SK-N-SH (cell line): ENCODE results near the gene CAPN10. TPM values are rescaled to one million over a fixed set of nuclear protein-coding genes. Genes with fewer than 3 reads are reported as not detected.
A peak's percentile ranks its signal among the peaks of the same experiment; 100 is the strongest.

Experiments
- CTCF ChIA-PET: fragments of 300-600, 350-600 bp; formaldehyde crosslinking; extraction: SDS; loops from one replicate; lab custom pipeline; 2021; lab: Yijun Ruan, JAX
- POLR2A ChIA-PET: fragments of 350-600 bp; sonication (Branson Sonifier 250); formaldehyde crosslinking; extraction: SDS; loops from one replicate; lab custom pipeline; 2020; ENCODE audit warnings: antibody characterized with exemption, inconsistent platforms; lab: Yijun Ruan, JAX
- DNase-seq: peaks from one replicate; pipeline ENCODE4 v3.0.0; 2012
- H2AFZ ChIP-seq: fragments of 200-600 bp; sonication (generic); 2 replicates; pipeline ENCODE4 v1.8.1; 2016; ENCODE audit warnings: antibody characterized with exemption, mild to moderate bottlenecking, low read depth
- H3F3A ChIP-seq: fragments of 200-600 bp; sonication (generic); replicated peaks from 2 replicates; pipeline ENCODE3; 2016; ENCODE audit warnings: antibody characterized with exemption, mild to moderate bottlenecking; ENCODE audit not compliant: insufficient read depth
- H3K27ac ChIP-seq, 2 experiments: fragments of 200-500 bp in 1 of 2; fragments of 200-600 bp in 1 of 2; sonication (Bioruptor generic) in 1 of 2; sonication (generic), shearing (Covaris generic) in 1 of 2; 2 replicates each; pipeline versions ENCODE4 v1.5.1 to v1.6.1; 2014 to 2016; ENCODE audit warnings: low read depth in 2 of 2, inconsistent platforms in 1 of 2, low read length in 1 of 2, mild to moderate bottlenecking in 1 of 2, mixed read lengths in 1 of 2
- H3K27me3 ChIP-seq: fragments of 200-600 bp; sonication (generic), shearing (Covaris generic); 2 replicates; pipeline ENCODE4 v1.6.1; 2016; ENCODE audit warnings: mixed run types; ENCODE audit not compliant: insufficient read depth
- H3K36me3 ChIP-seq, 2 experiments: fragments of 200-500 bp in 1 of 2; fragments of 200-600 bp in 1 of 2; sonication (Bioruptor generic) in 1 of 2; sonication (generic) in 1 of 2; replicated peaks in 1 of 2; 2 replicates each; pipeline versions ENCODE3 to v1.5.1; 2014 to 2016; ENCODE audit warnings: low read length in 1 of 2, mild to moderate bottlenecking in 1 of 2; ENCODE audit not compliant: insufficient read depth in 2 of 2, control insufficient read depth in 1 of 2
- H3K4me1 ChIP-seq, 2 experiments: fragments of 200-500 bp in 1 of 2; fragments of 200-600 bp in 1 of 2; sonication (Bioruptor generic) in 1 of 2; sonication (generic), shearing (Covaris generic) in 1 of 2; 2 replicates each; pipeline versions ENCODE4 v1.5.1 to v1.6.1; 2014 to 2016; ENCODE audit warnings: low read depth in 1 of 2, low read length in 1 of 2, mixed run types in 1 of 2; ENCODE audit not compliant: insufficient read depth in 2 of 2, control insufficient read depth in 1 of 2
- H3K4me2 ChIP-seq: fragments of 200-600 bp; sonication (generic), shearing (Covaris generic); 2 replicates; pipeline ENCODE4 v1.6.1; 2017; ENCODE audit warnings: mixed run types
- H3K4me3 ChIP-seq, 2 experiments: fragments of 200-500 bp in 1 of 2; fragments of 200-600 bp in 1 of 2; sonication (Bioruptor generic) in 1 of 2; sonication (generic), shearing (Covaris generic) in 1 of 2; 2 replicates each; pipeline versions ENCODE4 v1.5.1 to v1.8.1; 2014 to 2016; ENCODE audit warnings: low read depth in 2 of 2, inconsistent platforms in 1 of 2, low read length in 1 of 2, mild to moderate bottlenecking in 1 of 2, mixed read lengths in 1 of 2, moderate library complexity in 1 of 2
- H3K79me2 ChIP-seq: fragments of 200-600 bp; sonication (generic); 2 replicates; pipeline ENCODE4 v1.8.1; 2017; ENCODE audit warnings: mild to moderate bottlenecking; ENCODE audit not compliant: insufficient read depth
- H3K9ac ChIP-seq: fragments of 200-600 bp; sonication (generic); 2 replicates; pipeline ENCODE4 v1.6.1; 2017; ENCODE audit warnings: mixed run types
- H3K9me2 ChIP-seq: fragments of 200-600 bp; sonication (generic); 2 replicates; pipeline ENCODE4 v1.6.1; 2017; ENCODE audit warnings: mixed run types
- H3K9me3 ChIP-seq: fragments of 200-600 bp; sonication (generic); 2 replicates; pipeline ENCODE4 v1.6.1; 2017; ENCODE audit warnings: mixed run types, mild to moderate bottlenecking, moderate library complexity
- H4K20me1 ChIP-seq: fragments of 200-600 bp; sonication (generic); 2 replicates; pipeline ENCODE4 v1.6.1; 2017; ENCODE audit warnings: mild to moderate bottlenecking, mixed run types; ENCODE audit not compliant: insufficient read depth
- CHD2 ChIP-seq: fragments of 150-350 bp; IDR thresholded peaks from 2 replicates; pipeline ENCODE4 v1.6.1; 2018; ENCODE audit warnings: low read length; ENCODE audit not compliant: partially characterized antibody
- GATA2 ChIP-seq: sonication (generic); formaldehyde crosslinking; IDR thresholded peaks from 2 replicates; pipeline ENCODE4 v1.5.0; 2020; ENCODE audit warnings: mild to moderate bottlenecking, missing genetic modification reagents
- MEF2A ChIP-seq: IDR thresholded peaks from 2 replicates; pipeline ENCODE4 v1.4.0; 2012; ENCODE audit warnings: low read depth, borderline replicate concordance
- NFIC ChIP-seq: IDR thresholded peaks from 2 replicates; pipeline ENCODE4 v1.4.0; 2012; ENCODE audit warnings: borderline replicate concordance
- RFX5 ChIP-seq: IDR thresholded peaks from 2 replicates; pipeline ENCODE4 v1.6.1; 2012; ENCODE audit warnings: mild to moderate bottlenecking, improper control_type of control experiment, low read length
- SIN3A ChIP-seq: IDR thresholded peaks from 2 replicates; pipeline ENCODE4 v1.6.1; 2012; ENCODE audit warnings: low read depth, mild to moderate bottlenecking, low read length, moderate library complexity, borderline replicate concordance
- SMC3 ChIP-seq: IDR thresholded peaks from 2 replicates; pipeline ENCODE4 v1.6.1; 2012; ENCODE audit warnings: low read depth, low read length, improper control_type of control experiment
- YY1 ChIP-seq: IDR thresholded peaks from 2 replicates; pipeline ENCODE4 v1.4.0; 2012; ENCODE audit warnings: low read depth, mild to moderate bottlenecking
- WGBS: methylation state at CpG from one replicate; pipeline ENCODE4 v1.1.6; 2017; ENCODE audit warnings: low lambda C conversion rate; 5-methylcytosine and 5-hydroxymethylcytosine counted together
- polyA plus RNA-seq, 3 experiments: library from polyadenylated mRNA; depleted of rRNA; stranded (reverse); fragments of >200 nt; gene quantifications; 2 replicates each; pipeline ENCODE4 v1.2.3, GENCODE V29; 2012
- TF ChIP-seq, protein P1 (sequence below): IDR thresholded peaks from 2 replicates; pipeline ENCODE4 v1.6.1; 2012; ENCODE audit warnings: mild to moderate bottlenecking, low read depth, low read length, moderate library complexity
- TF ChIP-seq, protein P2 (sequence below): IDR thresholded peaks from 2 replicates; pipeline ENCODE4 v1.4.0; 2012; ENCODE audit warnings: low read depth, borderline replicate concordance
- TF ChIP-seq, protein P3 (sequence below): fragments of 200-600 bp; sonication (generic); IDR thresholded peaks from 2 replicates; pipeline ENCODE4 v1.6.1; 2017; ENCODE audit warnings: antibody characterized with exemption, mild to moderate bottlenecking, moderate library complexity
- TF ChIP-seq, protein P4 (sequence below): IDR thresholded peaks from 2 replicates; pipeline ENCODE4 v1.4.0; 2012; ENCODE audit warnings: low read depth

Gene CAPN10
- polyA plus RNA-seq, 1 of the 3 experiments (the other 2 are of a cell fraction): 24.0 TPM

DNA sequence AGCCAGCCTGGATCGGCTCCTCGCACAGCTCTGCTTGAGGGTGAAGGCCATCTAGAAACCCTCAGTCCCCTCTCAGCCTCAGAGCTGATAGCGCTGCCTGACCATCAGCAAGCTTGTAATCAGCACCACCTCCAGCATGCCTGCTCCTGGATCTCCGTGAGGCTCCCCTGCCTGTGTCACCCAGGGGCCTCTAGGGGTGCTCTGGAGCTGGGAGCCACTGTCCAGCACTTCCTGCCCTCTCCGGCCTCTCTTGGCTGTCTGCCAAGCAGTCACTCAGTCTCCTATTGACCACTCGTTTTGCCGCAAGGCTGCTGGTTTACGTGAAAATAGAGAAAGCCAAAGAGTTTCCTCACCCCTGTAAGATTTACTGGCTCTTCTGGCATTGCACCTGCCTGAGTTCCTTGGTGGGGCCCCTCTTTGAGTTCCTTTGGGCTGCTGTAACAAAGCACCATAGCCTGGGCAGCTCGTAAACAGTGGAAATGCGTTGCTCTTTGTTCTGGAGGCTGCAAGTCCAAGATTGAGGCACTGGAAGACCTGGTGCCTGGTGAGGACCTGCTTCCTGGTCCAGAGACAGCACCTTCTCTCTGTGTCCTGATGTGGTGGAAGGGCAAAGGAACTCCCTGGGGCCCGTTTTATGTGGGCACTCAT, 17.9 kb downstream of the CAPN10 start (continued):
- TF ChIP-seq, protein P1, sequence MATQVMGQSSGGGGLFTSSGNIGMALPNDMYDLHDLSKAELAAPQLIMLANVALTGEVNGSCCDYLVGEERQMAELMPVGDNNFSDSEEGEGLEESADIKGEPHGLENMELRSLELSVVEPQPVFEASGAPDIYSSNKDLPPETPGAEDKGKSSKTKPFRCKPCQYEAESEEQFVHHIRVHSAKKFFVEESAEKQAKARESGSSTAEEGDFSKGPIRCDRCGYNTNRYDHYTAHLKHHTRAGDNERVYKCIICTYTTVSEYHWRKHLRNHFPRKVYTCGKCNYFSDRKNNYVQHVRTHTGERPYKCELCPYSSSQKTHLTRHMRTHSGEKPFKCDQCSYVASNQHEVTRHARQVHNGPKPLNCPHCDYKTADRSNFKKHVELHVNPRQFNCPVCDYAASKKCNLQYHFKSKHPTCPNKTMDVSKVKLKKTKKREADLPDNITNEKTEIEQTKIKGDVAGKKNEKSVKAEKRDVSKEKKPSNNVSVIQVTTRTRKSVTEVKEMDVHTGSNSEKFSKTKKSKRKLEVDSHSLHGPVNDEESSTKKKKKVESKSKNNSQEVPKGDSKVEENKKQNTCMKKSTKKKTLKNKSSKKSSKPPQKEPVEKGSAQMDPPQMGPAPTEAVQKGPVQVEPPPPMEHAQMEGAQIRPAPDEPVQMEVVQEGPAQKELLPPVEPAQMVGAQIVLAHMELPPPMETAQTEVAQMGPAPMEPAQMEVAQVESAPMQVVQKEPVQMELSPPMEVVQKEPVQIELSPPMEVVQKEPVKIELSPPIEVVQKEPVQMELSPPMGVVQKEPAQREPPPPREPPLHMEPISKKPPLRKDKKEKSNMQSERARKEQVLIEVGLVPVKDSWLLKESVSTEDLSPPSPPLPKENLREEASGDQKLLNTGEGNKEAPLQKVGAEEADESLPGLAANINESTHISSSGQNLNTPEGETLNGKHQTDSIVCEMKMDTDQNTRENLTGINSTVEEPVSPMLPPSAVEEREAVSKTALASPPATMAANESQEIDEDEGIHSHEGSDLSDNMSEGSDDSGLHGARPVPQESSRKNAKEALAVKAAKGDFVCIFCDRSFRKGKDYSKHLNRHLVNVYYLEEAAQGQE: peak; percentile 88
- TF ChIP-seq NFIC: peak; percentile 88

DNA sequence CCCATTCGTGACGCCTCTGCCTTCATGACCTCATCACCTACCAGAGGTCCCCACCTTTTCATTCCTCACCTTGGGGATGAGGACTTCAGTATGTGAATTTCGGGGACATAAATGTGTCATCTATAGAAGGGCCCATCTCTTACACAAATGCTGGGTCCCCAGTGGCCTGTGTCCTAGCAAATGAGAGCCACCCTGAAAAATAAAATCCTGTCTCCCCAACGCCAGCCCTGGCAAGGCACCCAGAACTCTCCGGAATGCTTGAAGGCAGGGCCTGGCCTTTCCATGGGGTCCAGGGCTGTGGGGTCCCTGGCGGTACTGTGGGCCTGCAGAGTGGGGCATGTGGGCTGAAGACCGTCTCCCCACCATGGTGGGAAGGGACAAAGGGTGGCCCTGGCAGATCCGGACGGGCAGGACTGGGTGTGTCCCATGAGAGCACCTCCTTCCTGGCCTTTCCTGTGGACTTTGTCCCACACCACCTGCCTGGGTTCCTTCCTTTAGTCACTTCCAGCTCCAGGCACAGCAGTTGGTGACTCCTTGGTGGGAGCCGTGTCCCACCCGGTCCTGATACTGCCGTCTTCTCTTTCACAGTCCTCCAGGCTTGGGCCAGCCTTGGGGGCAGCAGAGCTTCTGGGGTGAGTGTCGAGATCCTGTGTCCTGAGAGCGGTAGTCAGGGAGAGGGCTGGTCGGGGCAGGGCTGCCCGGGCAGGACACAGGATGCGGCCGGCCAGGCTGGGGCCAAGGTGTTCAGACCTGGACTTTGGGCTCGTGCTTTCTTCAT, 18.6 kb downstream of the CAPN10 start:
- CTCF ChIA-PET: interaction anchor here (1.0 to 3.6 kb wide), 10 partner anchors 8 to 136 kb away, joined by 3 to 15 read pairs (median 5); no protein-coding TSS in a partner anchor
- H3K4me2 ChIP-seq: no peak overlapping the region
- WGBS: 92% methylated on average over 14 of the region's 19 CpGs
- no peaks in the 10 kb centered on the region for H3K27me3 ChIP-seq
- POLR2A ChIA-PET: interaction anchor here (1.1 kb wide), 1 partner anchor 19 kb away, joined by 4 read pairs; the partner anchor contains the start of gene CAPN10
- peak overlapping the region in 1 of 2 experiments; percentile 83; a peak in 2 of 4 replicates for H3K27ac ChIP-seq
- H4K20me1 ChIP-seq: no peaks in the 10 kb centered on the region
- DNase-seq: no peak
- H3K9me3 ChIP-seq: no peaks in the 10 kb centered on the region
- peaks cover 0 to 15% of the 10 kb centered on the region in 2 experiments; a peak in 1 of 4 replicates for H3K4me1 ChIP-seq
- H3K9me2 ChIP-seq: no peaks in the 10 kb centered on the region
- H3K36me3 ChIP-seq: peaks cover 0 to 2% of the 10 kb centered on the region in 2 experiments
- no peaks in the 10 kb centered on the region for H3K79me2 ChIP-seq
- H2AFZ ChIP-seq: no peak overlapping the region
- no peak overlapping the region for H3K9ac ChIP-seq
- H3F3A ChIP-seq: no peaks in the 10 kb centered on the region
- TF ChIP-seq SIN3A: no peak
- TF ChIP-seq CHD2: no peak
- TF ChIP-seq, protein P2, sequence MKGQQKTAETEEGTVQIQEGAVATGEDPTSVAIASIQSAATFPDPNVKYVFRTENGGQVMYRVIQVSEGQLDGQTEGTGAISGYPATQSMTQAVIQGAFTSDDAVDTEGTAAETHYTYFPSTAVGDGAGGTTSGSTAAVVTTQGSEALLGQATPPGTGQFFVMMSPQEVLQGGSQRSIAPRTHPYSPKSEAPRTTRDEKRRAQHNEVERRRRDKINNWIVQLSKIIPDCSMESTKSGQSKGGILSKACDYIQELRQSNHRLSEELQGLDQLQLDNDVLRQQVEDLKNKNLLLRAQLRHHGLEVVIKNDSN: no peak
- no peak for TF ChIP-seq RFX5
- TF ChIP-seq YY1: no peak
- TF ChIP-seq, protein P3, sequence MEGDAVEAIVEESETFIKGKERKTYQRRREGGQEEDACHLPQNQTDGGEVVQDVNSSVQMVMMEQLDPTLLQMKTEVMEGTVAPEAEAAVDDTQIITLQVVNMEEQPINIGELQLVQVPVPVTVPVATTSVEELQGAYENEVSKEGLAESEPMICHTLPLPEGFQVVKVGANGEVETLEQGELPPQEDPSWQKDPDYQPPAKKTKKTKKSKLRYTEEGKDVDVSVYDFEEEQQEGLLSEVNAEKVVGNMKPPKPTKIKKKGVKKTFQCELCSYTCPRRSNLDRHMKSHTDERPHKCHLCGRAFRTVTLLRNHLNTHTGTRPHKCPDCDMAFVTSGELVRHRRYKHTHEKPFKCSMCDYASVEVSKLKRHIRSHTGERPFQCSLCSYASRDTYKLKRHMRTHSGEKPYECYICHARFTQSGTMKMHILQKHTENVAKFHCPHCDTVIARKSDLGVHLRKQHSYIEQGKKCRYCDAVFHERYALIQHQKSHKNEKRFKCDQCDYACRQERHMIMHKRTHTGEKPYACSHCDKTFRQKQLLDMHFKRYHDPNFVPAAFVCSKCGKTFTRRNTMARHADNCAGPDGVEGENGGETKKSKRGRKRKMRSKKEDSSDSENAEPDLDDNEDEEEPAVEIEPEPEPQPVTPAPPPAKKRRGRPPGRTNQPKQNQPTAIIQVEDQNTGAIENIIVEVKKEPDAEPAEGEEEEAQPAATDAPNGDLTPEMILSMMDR: no peak
- TF ChIP-seq, protein P4, sequence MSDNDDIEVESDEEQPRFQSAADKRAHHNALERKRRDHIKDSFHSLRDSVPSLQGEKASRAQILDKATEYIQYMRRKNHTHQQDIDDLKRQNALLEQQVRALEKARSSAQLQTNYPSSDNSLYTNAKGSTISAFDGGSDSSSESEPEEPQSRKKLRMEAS: no peak
- TF ChIP-seq SMC3: no peak
- no peak for TF ChIP-seq MEF2A
- no peak for TF ChIP-seq GATA2
- no peak overlapping the region for H3K4me3 ChIP-seq
